Measurements from ENCODE around the gene DYNC1I1.

The DYNC1I1 gene

DNA sequence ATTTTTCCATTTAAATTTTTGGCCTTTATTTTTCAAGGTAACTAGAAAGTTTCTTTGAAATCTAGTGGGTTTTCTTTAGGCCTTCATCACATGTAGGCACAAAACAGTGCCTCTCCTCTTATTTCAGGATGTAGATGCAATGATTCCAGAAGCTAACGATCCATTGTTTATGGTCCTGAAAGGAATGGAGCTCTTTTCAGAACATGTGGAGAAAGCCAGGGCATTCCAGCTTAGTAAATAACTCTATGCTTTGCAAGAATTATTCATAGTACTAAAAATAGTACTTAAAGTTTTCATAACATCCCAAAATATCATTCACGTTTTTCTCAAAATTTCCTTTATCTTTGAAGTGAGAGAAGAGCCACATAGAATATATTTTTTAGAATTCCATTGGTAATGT is 91.3 kb downstream of the DYNC1I1 start:
- H3K4me3 Mint-ChIP-seq, result no peak overlapping the region
- no peaks in the 10 kb centered on the region for H3K4me1 Mint-ChIP-seq (ENCODE audit: low read depth)

DNA sequence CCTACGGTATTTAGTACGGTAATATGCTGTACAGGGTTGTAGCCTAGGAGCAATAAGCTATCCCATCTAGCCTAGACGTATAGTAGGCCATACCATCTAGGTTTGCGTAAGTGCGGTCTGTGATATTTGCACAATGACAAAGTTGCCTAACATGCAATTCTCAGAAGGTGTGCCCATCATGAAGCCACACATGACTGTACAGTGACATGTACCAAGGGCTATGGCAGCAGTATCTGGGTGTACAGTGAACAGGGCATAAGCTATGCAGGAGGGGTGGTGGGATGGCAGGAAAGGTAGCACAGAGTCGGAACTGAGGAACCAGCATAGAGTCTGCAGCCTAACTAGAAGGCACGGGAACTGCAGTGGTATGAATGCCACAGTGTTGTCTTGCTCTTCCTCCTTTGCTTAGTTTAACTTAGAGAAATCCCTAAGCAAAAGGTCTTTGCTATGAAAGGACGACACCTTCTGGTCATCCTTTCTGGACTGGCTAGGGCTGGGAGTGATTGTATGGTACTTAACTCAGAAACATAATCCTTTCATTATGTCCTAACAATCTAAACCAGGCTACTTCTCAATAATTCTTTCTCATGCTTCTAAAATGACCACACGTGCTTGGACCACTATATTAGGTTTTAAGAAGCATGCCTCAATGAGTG is 93.5 kb downstream of the DYNC1I1 start:
- Mint-ChIP-seq H3K4me3 (no peak overlapping the region), H3K27ac (no peak overlapping the region), H3K4me1 (ENCODE audit: low read depth) (no peaks in the 10 kb centered on the region), H3K9me3 (no peaks in the 10 kb centered on the region), H3K36me3 (ENCODE audit: low read depth) (no peaks in the 10 kb centered on the region), H3K27me3 (ENCODE audit: low read depth) (no peaks in the 10 kb centered on the region)

More for the DNA sequence above, 91.3 kb downstream of the DYNC1I1 start:
- Mint-ChIP-seq H3K36me3 (ENCODE audit: low read depth) (no peaks in the 10 kb centered on the region), H3K27me3 (ENCODE audit: low read depth) (no peaks in the 10 kb centered on the region), H3K9me3 (no peaks in the 10 kb centered on the region), H3K27ac (no peak overlapping the region)

DNA sequence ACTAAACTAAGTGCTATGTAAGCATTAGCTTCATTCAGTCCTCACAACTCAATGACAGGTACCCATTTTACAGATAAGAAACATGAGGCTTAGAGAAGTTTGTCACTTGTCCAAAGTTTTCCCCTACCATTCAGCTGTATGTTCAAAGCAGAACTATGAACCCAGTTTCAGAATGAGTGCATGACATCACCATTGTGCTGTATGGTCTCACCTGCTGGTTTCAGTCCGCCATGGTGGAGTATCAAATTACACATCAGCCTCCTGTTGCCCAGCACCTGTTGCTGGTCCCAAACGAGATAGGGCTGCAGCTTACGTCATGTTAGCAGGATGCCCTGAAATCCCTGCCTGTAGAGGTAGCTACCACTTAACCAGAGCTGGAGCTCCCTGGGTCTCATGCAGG is 95.0 kb downstream of the DYNC1I1 start:
- H3K4me3 Mint-ChIP-seq, result no peak overlapping the region
- H3K36me3 Mint-ChIP-seq (ENCODE audit: low read depth), result no peaks in the 10 kb centered on the region
- H3K27me3 Mint-ChIP-seq (ENCODE audit: low read depth), result peaks cover 4% of the 10 kb centered on the region
- H3K4me1 Mint-ChIP-seq (ENCODE audit: low read depth), result no peaks in the 10 kb centered on the region
- no peaks in the 10 kb centered on the region for H3K9me3 Mint-ChIP-seq
- H3K27ac Mint-ChIP-seq, result no peak overlapping the region

GRCh38 chr7:95871075-95871848 is 98.9 kb downstream of the DYNC1I1 start:
- Mint-ChIP-seq H3K9me3 (no peaks in the 10 kb centered on the region), H3K27ac (no peak overlapping the region), H3K27me3 (ENCODE audit: low read depth) (peaks cover 4% of the 10 kb centered on the region)

DNA sequence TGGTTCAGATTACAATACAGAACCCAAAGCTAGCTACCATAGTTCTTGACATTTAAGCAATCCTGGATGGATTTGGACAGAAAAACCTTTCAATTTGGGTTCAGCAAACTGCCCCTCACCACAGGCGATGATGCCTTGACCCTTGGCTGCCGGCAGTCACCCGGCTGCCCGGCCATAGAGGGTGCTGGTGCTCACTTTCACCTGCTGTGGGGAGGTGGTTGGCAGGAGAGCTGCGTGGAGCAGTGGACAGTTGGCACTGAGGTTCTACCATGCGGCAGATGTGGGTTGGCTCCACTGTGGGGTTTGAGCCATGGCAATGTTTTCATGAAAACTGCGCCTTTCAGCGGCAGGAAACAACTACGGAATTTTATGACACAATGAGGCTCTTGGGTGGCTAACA is 99.5 kb downstream of the DYNC1I1 start:
- H3K36me3 Mint-ChIP-seq (ENCODE audit: low read depth), result no peaks in the 10 kb centered on the region
- no peak overlapping the region for H3K4me3 Mint-ChIP-seq
- no peaks in the 10 kb centered on the region for H3K4me1 Mint-ChIP-seq (ENCODE audit: low read depth)
- peaks cover 4% of the 10 kb centered on the region for H3K27me3 Mint-ChIP-seq (ENCODE audit: low read depth)
- no peaks in the 10 kb centered on the region for H3K9me3 Mint-ChIP-seq
- no peak overlapping the region for H3K27ac Mint-ChIP-seq

More at GRCh38 chr7:95871075-95871848, 98.9 kb downstream of the DYNC1I1 start:
- Mint-ChIP-seq H3K36me3 (ENCODE audit: low read depth) (no peaks in the 10 kb centered on the region), H3K4me3 (no peak overlapping the region), H3K4me1 (ENCODE audit: low read depth) (no peaks in the 10 kb centered on the region)

- no peaks in the 10 kb centered on the region for H3K36me3 Mint-ChIP-seq (ENCODE audit: low read depth)
- H3K27me3 Mint-ChIP-seq (ENCODE audit: low read depth), result peaks cover 4% of the 10 kb centered on the region
- no peak overlapping the region for H3K4me3 Mint-ChIP-seq
- H3K9me3 Mint-ChIP-seq, result no peaks in the 10 kb centered on the region
- H3K27ac Mint-ChIP-seq, result no peak overlapping the region
- H3K4me1 Mint-ChIP-seq (ENCODE audit: low read depth), result no peaks in the 10 kb centered on the region
Observed at GRCh38 chr7:95874129-95874528, 101.8 kb downstream of the DYNC1I1 start.

DNA sequence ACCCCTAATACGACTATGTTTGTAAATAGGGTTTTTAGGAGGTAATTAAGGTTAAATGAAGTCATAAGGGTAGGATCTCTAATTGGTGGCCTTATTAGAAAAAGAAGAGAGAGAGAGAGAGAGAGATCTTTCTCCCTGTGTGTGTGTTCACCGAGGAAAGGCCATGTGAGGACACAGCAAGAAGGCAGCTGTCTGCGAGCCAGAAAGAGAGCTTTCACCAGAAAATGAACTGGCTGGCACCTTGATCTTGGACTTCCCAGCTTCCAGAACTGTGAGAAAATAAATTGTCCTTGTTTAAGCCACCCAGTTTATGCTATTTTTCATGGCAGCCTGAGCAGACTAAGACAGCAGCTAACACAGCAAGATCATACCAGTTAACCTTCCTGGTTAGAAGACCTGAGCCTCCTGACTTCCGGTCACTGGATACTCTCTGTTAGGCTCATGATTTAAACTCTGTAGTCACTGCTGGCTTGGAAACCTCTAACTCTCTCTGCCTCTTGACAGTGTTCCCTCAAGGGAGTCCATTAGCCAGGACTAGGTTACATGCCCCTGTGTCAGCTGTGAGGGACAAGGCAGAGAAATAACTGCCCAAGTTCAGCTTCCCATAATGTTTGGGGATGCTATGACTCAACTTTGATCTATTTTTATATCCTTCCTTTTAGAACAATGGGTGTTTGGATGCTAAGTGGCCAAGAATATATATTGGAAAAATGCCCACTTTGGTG is 102.3 kb downstream of the DYNC1I1 start:
- Mint-ChIP-seq H3K27me3 (ENCODE audit: low read depth) (peaks cover 4% of the 10 kb centered on the region), H3K4me1 (ENCODE audit: low read depth) (no peaks in the 10 kb centered on the region), H3K27ac (no peak overlapping the region), H3K9me3 (no peaks in the 10 kb centered on the region), H3K4me3 (no peak overlapping the region), H3K36me3 (ENCODE audit: low read depth) (no peaks in the 10 kb centered on the region)

GRCh38 chr7:95875519-95875918 is 103.2 kb downstream of the DYNC1I1 start:
- H3K4me3 Mint-ChIP-seq, result no peak overlapping the region
- no peaks in the 10 kb centered on the region for H3K36me3 Mint-ChIP-seq (ENCODE audit: low read depth)
- no peaks in the 10 kb centered on the region for H3K4me1 Mint-ChIP-seq (ENCODE audit: low read depth)
- no peak overlapping the region for H3K27ac Mint-ChIP-seq
- no peaks in the 10 kb centered on the region for H3K9me3 Mint-ChIP-seq
- peaks cover 4% of the 10 kb centered on the region for H3K27me3 Mint-ChIP-seq (ENCODE audit: low read depth)

GRCh38 chr7:95878677-95879076 is 106.3 kb downstream of the DYNC1I1 start:
- H3K36me3 Mint-ChIP-seq (ENCODE audit: low read depth), result no peaks in the 10 kb centered on the region
- no peak overlapping the region for H3K27ac Mint-ChIP-seq
- H3K4me3 Mint-ChIP-seq, result no peak overlapping the region
- H3K4me1 Mint-ChIP-seq (ENCODE audit: low read depth), result no peaks in the 10 kb centered on the region
- H3K9me3 Mint-ChIP-seq, result no peaks in the 10 kb centered on the region
- H3K27me3 Mint-ChIP-seq (ENCODE audit: low read depth), result peaks cover 4% of the 10 kb centered on the region

GRCh38 chr7:95881597-95881996 is 109.2 kb downstream of the DYNC1I1 start:
- no peak overlapping the region for H3K27ac Mint-ChIP-seq
- H3K36me3 Mint-ChIP-seq (ENCODE audit: low read depth), result no peaks in the 10 kb centered on the region
- no peak overlapping the region for H3K4me3 Mint-ChIP-seq
- peaks cover 4% of the 10 kb centered on the region for H3K27me3 Mint-ChIP-seq (ENCODE audit: low read depth)
- H3K9me3 Mint-ChIP-seq, result no peaks in the 10 kb centered on the region
- no peaks in the 10 kb centered on the region for H3K4me1 Mint-ChIP-seq (ENCODE audit: low read depth)

GRCh38 chr7:95883217-95883616 is 110.9 kb downstream of the DYNC1I1 start:
- no peaks in the 10 kb centered on the region for H3K36me3 Mint-ChIP-seq (ENCODE audit: low read depth)
- peaks cover 4% of the 10 kb centered on the region for H3K27me3 Mint-ChIP-seq (ENCODE audit: low read depth)
- no peak overlapping the region for H3K4me3 Mint-ChIP-seq
- no peaks in the 10 kb centered on the region for H3K9me3 Mint-ChIP-seq
- no peak overlapping the region for H3K27ac Mint-ChIP-seq
- no peaks in the 10 kb centered on the region for H3K4me1 Mint-ChIP-seq (ENCODE audit: low read depth)

DNA sequence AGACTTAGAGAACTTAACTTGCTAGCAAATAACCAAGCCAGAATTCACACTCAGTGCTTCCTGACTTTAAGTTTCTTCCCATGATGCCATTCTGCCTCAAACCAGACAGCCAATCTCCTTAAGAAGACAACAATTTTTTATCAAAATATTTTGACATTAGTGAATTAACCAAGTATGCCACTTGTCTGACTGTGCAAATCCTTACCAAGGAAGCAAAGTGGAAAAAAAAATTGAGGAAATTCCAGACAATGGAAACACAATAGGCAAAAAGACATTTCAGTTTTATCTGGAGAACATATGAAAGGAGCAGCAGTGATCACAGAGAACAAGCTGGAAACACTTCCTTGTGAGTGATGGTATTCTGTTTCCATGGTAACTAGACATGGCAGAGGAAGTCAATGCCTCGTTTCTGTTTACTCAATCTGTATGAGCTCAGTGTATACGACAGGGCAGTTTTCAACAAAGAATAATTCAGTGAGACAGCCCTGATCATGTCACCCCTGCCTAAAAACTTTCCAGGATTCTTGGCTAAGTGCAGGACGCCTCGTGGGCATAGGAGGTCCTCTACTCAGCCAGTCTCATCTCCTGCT is 114.2 kb downstream of the DYNC1I1 start:
- Mint-ChIP-seq H3K4me1 (ENCODE audit: low read depth) (no peaks in the 10 kb centered on the region), H3K4me3 (no peak overlapping the region), H3K27ac (no peak overlapping the region), H3K9me3 (no peaks in the 10 kb centered on the region), H3K36me3 (ENCODE audit: low read depth) (no peaks in the 10 kb centered on the region), H3K27me3 (ENCODE audit: low read depth) (no peaks in the 10 kb centered on the region)

DNA sequence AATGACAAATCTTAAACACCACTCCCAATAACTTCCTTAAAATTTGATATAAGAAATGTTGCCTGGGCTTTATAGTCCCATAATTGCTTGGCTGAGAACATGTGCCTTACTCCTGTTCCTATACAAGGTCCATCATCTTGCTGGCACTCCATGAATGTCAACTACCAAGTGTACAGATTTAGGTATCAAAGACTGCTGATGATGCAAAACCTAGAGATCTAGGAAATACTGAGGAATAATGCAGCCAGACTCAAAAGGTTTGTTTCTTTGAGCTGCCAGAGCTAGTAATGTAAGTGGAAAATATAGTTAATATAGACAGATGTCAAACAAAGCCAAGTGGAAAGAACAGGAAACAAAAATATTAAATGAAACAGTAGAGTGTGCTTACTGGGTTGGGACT is 121.1 kb downstream of the DYNC1I1 start:
- H3K36me3 Mint-ChIP-seq (ENCODE audit: low read depth), result no peaks in the 10 kb centered on the region
- no peak overlapping the region for H3K4me3 Mint-ChIP-seq
- no peaks in the 10 kb centered on the region for H3K9me3 Mint-ChIP-seq
- no peaks in the 10 kb centered on the region for H3K27me3 Mint-ChIP-seq (ENCODE audit: low read depth)
- no peak overlapping the region for H3K27ac Mint-ChIP-seq
- H3K4me1 Mint-ChIP-seq (ENCODE audit: low read depth), result no peaks in the 10 kb centered on the region

GRCh38 chr7:95897557-95898251 is 125.3 kb downstream of the DYNC1I1 start:
- no peak overlapping the region for H3K4me3 Mint-ChIP-seq
- no peaks in the 10 kb centered on the region for H3K27me3 Mint-ChIP-seq (ENCODE audit: low read depth)
- no peaks in the 10 kb centered on the region for H3K9me3 Mint-ChIP-seq

More at GRCh38 chr7:95897557-95898251, 125.3 kb downstream of the DYNC1I1 start:
- no peak overlapping the region for H3K27ac Mint-ChIP-seq
- no peaks in the 10 kb centered on the region for H3K4me1 Mint-ChIP-seq (ENCODE audit: low read depth)
- no peaks in the 10 kb centered on the region for H3K36me3 Mint-ChIP-seq (ENCODE audit: low read depth)
